ENCODE results near the gene SPRTN. TPM values are rescaled to one million over a fixed set of nuclear protein-coding genes. Genes with fewer than 3 reads are reported as not detected.

SPRTN gene
- total and polyA plus RNA-seq, 2 donors (not counting 1 experiment from before 2014, with no cell fraction given) = 3.5 to 13.4 TPM

GRCh38 chr1:231312432-231312788 is 25.7 kb upstream of the SPRTN start:
- no peak overlapping the region for H3K27ac Mint-ChIP-seq
- H3K9ac ChIP-seq (ENCODE audit: low read length) = no peak overlapping the region
- no peaks in the 10 kb centered on the region for H3K79me2 ChIP-seq (ENCODE audit: control insufficient read depth, insufficient read depth, low read length)
- no peaks in the 10 kb centered on the region for H4K20me1 ChIP-seq (ENCODE audit: control insufficient read depth, insufficient read depth, low read length, poor library complexity, severe bottlenecking)
- ChIA-PET CTCF (no interaction called here), POLR2A (no interaction called here)
- no peak overlapping the region for H3K27ac ChIP-seq (ENCODE audit: low read length in 2 of 2)
- no peaks in the 10 kb centered on the region for H3K27me3 Mint-ChIP-seq
- H3K4me3 Mint-ChIP-seq = no peak overlapping the region
- TF ChIP-seq CTCF (IDR thresholded peaks at IDR 0.05) = no peak
- no peak for TF ChIP-seq EZH2 (IDR thresholded peaks at IDR 0.05; ENCODE audit: borderline replicate concordance, insufficient read depth, low read depth, low read length, poor library complexity, severe bottlenecking)
- no peaks in the 10 kb centered on the region for H3K27me3 ChIP-seq (replicated peaks in 1 of 4; ENCODE audit: control extremely low read depth in 1 of 4, control insufficient read depth in 3 of 4, insufficient read depth in 4 of 4, low read length in 3 of 4)
- no peak for ATAC-seq (ENCODE audit: low read depth)
- intact Hi-C loops (cut with micrococcal nuclease) = no loop called here
- no peaks in the 10 kb centered on the region for H3K4me1 Mint-ChIP-seq
- H3K4me1 ChIP-seq (ENCODE audit: control insufficient read depth in 2 of 2, insufficient read depth in 2 of 2, low read length in 2 of 2) = no peaks in the 10 kb centered on the region
- no peak overlapping the region for H3K4me3 ChIP-seq (ENCODE audit: control extremely low read depth in 1 of 5, extremely low read depth in 1 of 5, insufficient read depth in 1 of 5, low read depth in 2 of 5, low read length in 4 of 5)
- H3K36me3 ChIP-seq (replicated peaks in 1 of 2; ENCODE audit: control extremely low read depth in 1 of 2, control insufficient read depth in 1 of 2, extremely low read depth in 1 of 2, insufficient read depth in 2 of 2, low read length in 1 of 2) = no peaks in the 10 kb centered on the region
- peaks cover 0 to under 1% (median 0%) of the 10 kb centered on the region in 3 donors for H3K9me3 ChIP-seq (ENCODE audit: control extremely low read depth in 1 of 3, control insufficient read depth in 2 of 3, insufficient read depth in 1 of 3, low read length in 2 of 3)
- WGBS (ENCODE audit: insufficient coverage) = 100% methylated on average over 2 of the region's 5 CpGs
- H3K4me2 ChIP-seq (replicated peaks; ENCODE audit: low read depth, low read length, poor library complexity, severe bottlenecking) = no peak overlapping the region
- DNase-seq = no peak
- no peaks in the 10 kb centered on the region for H3K9me3 Mint-ChIP-seq (ENCODE audit: insufficient read depth)
- no peak overlapping the region for H2AFZ ChIP-seq (ENCODE audit: insufficient read depth, low read depth, low read length, poor library complexity, severe bottlenecking)

DNA sequence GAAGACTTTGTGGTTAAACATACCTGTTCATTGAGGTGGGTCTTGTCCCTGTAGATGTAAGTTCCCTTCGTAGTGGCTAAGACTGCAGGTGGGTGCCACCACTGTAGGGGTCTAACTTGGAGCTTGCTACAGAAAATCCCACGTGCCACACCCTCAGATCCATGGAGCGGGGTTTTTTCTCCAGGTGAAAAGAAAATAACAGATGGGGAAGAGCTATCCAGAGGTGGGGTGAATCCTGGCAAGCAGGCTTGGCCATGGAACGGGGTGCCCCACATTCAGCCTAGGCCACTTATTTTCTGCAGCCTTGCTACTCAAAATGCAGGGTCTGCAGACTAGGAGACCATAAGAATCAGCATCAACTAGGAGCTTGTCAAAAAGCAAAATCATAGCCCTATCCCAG is 24.4 kb upstream of the SPRTN start:
- no peak overlapping the region for H3K4me3 ChIP-seq (ENCODE audit: control extremely low read depth in 1 of 5, extremely low read depth in 1 of 5, insufficient read depth in 1 of 5, low read depth in 2 of 5, low read length in 4 of 5)
- H3K27me3 ChIP-seq (replicated peaks in 1 of 4; ENCODE audit: control extremely low read depth in 1 of 4, control insufficient read depth in 3 of 4, insufficient read depth in 4 of 4, low read length in 3 of 4) = no peaks in the 10 kb centered on the region
- no peaks in the 10 kb centered on the region for H3K4me1 Mint-ChIP-seq
- H3K27ac ChIP-seq (ENCODE audit: low read length in 2 of 2) = no peak overlapping the region
- WGBS (ENCODE audit: insufficient coverage) = 100% methylated on average over 3 of the region's 4 CpGs
- no peak for DNase-seq
- no peaks in the 10 kb centered on the region for H3K79me2 ChIP-seq (ENCODE audit: control insufficient read depth, insufficient read depth, low read length)
- no peak overlapping the region for H2AFZ ChIP-seq (ENCODE audit: insufficient read depth, low read depth, low read length, poor library complexity, severe bottlenecking)
- POLR2A ChIA-PET = no interaction called here
- peaks cover 0 to 7% (median 0%) of the 10 kb centered on the region in 3 donors for H3K9me3 ChIP-seq (ENCODE audit: control extremely low read depth in 1 of 3, control insufficient read depth in 2 of 3, insufficient read depth in 1 of 3, low read length in 2 of 3)
- intact Hi-C loops (cut with micrococcal nuclease) = no loop called here
- no peaks in the 10 kb centered on the region for H3K36me3 ChIP-seq (replicated peaks in 1 of 2; ENCODE audit: control extremely low read depth in 1 of 2, control insufficient read depth in 1 of 2, extremely low read depth in 1 of 2, insufficient read depth in 2 of 2, low read length in 1 of 2)
- CTCF ChIA-PET = interaction anchor here (1.0 kb wide), 1 partner anchor 10 kb away, joined by 3 read pairs; no protein-coding TSS in a partner anchor
- no peak for TF ChIP-seq CTCF (IDR thresholded peaks at IDR 0.05)
- no peak for TF ChIP-seq EZH2 (IDR thresholded peaks at IDR 0.05; ENCODE audit: borderline replicate concordance, insufficient read depth, low read depth, low read length, poor library complexity, severe bottlenecking)
- H3K27ac Mint-ChIP-seq = no peak overlapping the region
- H3K4me1 ChIP-seq (ENCODE audit: control insufficient read depth in 2 of 2, insufficient read depth in 2 of 2, low read length in 2 of 2) = no peaks in the 10 kb centered on the region
- H3K27me3 Mint-ChIP-seq = no peaks in the 10 kb centered on the region
- H3K9ac ChIP-seq (ENCODE audit: low read length) = no peak overlapping the region
- no peak overlapping the region for H3K4me3 Mint-ChIP-seq
- H3K4me2 ChIP-seq (replicated peaks; ENCODE audit: low read depth, low read length, poor library complexity, severe bottlenecking) = no peak overlapping the region
- H3K9me3 Mint-ChIP-seq (ENCODE audit: insufficient read depth) = no peaks in the 10 kb centered on the region
- no peaks in the 10 kb centered on the region for H4K20me1 ChIP-seq (ENCODE audit: control insufficient read depth, insufficient read depth, low read length, poor library complexity, severe bottlenecking)
- ATAC-seq (ENCODE audit: low read depth) = no peak
